ENCODE results near the gene LILRB3. TPM values are rescaled to one million over a fixed set of nuclear protein-coding genes. Genes with fewer than 3 reads are reported as not detected.
"Not testable (repeated sequence)": the region's sequence is repeated elsewhere in the genome, so short reads cannot be mapped to it uniquely, and the experiment has no call there.

The LILRB3 gene
- total and polyA plus RNA-seq, 9 donors, result 0.31 to 5.5 (median 2.5) TPM

GRCh38 chr19:54186351-54186750 lies 36.5 kb downstream of the LILRB3 start:
- no peak for TF ChIP-seq EP300 (IDR thresholded peaks at IDR 0.05)
- Histone ChIP-seq H3K36me3 (no peaks in the 10 kb centered on the region), H3K27ac (no peak overlapping the region), H3K27me3 (no peaks in the 10 kb centered on the region), H3K4me3 (no peak overlapping the region), H3K9me3 (no peaks in the 10 kb centered on the region), H3K4me1 (ENCODE audit: insufficient read depth) (no peaks in the 10 kb centered on the region)
- DNase-seq, result no peak
- intact Hi-C loops (cut with DNase I), result no loop called here
- 80 to 85% (median 83%) methylated on average over 8 of the region's 8 CpGs for WGBS, 3 donors

GRCh38 chr19:54183431-54183830 lies 39.4 kb downstream of the LILRB3 start:
- no peak for DNase-seq
- Histone ChIP-seq H3K27ac (no peak overlapping the region), H3K27me3 (no peaks in the 10 kb centered on the region), H3K36me3 (no peaks in the 10 kb centered on the region), H3K9me3 (no peaks in the 10 kb centered on the region), H3K4me1 (ENCODE audit: insufficient read depth) (no peaks in the 10 kb centered on the region), H3K4me3 (no peak overlapping the region)
- WGBS, 3 donors, result 89 to 95% (median 89%) methylated on average over 11 of the region's 11 CpGs
- TF ChIP-seq EP300 (IDR thresholded peaks at IDR 0.05) (no peak), POLR2A (IDR thresholded peaks at IDR 0.05) (no peak), CTCF (IDR thresholded peaks at IDR 0.05) (no peak)
- intact Hi-C loops (cut with DNase I), result no loop called here

GRCh38 chr19:54181894-54182293 lies 40.9 kb downstream of the LILRB3 start:
- intact Hi-C loops (cut with DNase I); H3K9me3 ChIP-seq; H3K27ac ChIP-seq; H3K4me3 ChIP-seq; H3K27me3 ChIP-seq; H3K36me3 ChIP-seq; H3K4me1 ChIP-seq (ENCODE audit: insufficient read depth); DNase-seq: not testable (repeated sequence)
- WGBS, 3 donors, result 87 to 93% (median 91%) methylated on average over 3 of the region's 3 CpGs

GRCh38 chr19:54180691-54181091 lies 42.1 kb downstream of the LILRB3 start:
- Histone ChIP-seq H3K4me1 (ENCODE audit: insufficient read depth) (no peaks in the 10 kb centered on the region), H3K9me3 (no peaks in the 10 kb centered on the region), H3K27me3 (no peaks in the 10 kb centered on the region), H3K27ac (no peak overlapping the region), H3K36me3 (no peaks in the 10 kb centered on the region), H3K4me3 (no peak overlapping the region)
- TF ChIP-seq CTCF (IDR thresholded peaks at IDR 0.05) (no peak), EP300 (IDR thresholded peaks at IDR 0.05) (no peak), POLR2A (IDR thresholded peaks at IDR 0.05) (no peak)
- intact Hi-C loops (cut with DNase I), result no loop called here
- 91 to 94% (median 91%) methylated on average over 37 of the region's 37 CpGs for WGBS, 3 donors
- no peak for DNase-seq

GRCh38 chr19:54179921-54180461 lies 42.8 kb downstream of the LILRB3 start:
- no peaks in the 10 kb centered on the region for H3K36me3 ChIP-seq
- 60 to 61% (median 60%) methylated on average over 10 of the region's 10 CpGs for WGBS, 3 donors
- no peaks in the 10 kb centered on the region for H3K27me3 ChIP-seq
- no peak for DNase-seq
- H3K4me3 ChIP-seq, result no peak overlapping the region
- H3K4me1 ChIP-seq (ENCODE audit: insufficient read depth), result no peaks in the 10 kb centered on the region
- no peak overlapping the region for H3K27ac ChIP-seq
- intact Hi-C loops (cut with DNase I), result loop anchor here in 1 of 4 donors (10.0 kb wide), 1 partner anchor 55 kb away; no protein-coding TSS in a partner anchor
- TF ChIP-seq POLR2A (IDR thresholded peaks at IDR 0.05) (no peak), CTCF (IDR thresholded peaks at IDR 0.05) (no peak), EP300 (IDR thresholded peaks at IDR 0.05) (no peak)
- H3K9me3 ChIP-seq, result no peaks in the 10 kb centered on the region

Measured in ovary (tissue), 9 donors.